GM12878 (cell line): ENCODE data around the gene ASIC3. TPM values are rescaled to one million over a fixed set of nuclear protein-coding genes. Genes with fewer than 3 reads are reported as not detected.

ENCODE experiments used
- ATAC-seq: fragments of 200-7000 bp; cut with Tn5 transposase; 3 replicates; pipeline ENCODE4 v1.9.1; 2020; ENCODE audit warnings: mild to moderate bottlenecking, moderate library complexity
- BruUV-seq: library from RNA; stranded (reverse); fragments of 400-500 nt; replicated peaks from 2 replicates; lab custom pipeline; 2021; lab: Mats Ljungman, UMichigan
- CTCF ChIA-PET: fragments of 300-600 bp; sonication (Branson Sonifier 250); formaldehyde crosslinking; extraction: SDS; loops from one replicate; lab custom pipeline; 2021; ENCODE audit warnings: inconsistent platforms; lab: Yijun Ruan, JAX
- POLR2A ChIA-PET: fragments of 350-600 bp; formaldehyde crosslinking; extraction: SDS; loops from one replicate; lab custom pipeline; 2021; ENCODE audit warnings: inconsistent platforms; lab: Charles Lee
- RAD21 ChIA-PET: fragments of 300-600 bp; sonication (Branson Sonifier 250); formaldehyde crosslinking; loops from one replicate; lab custom pipeline; 2023; ENCODE audit warnings: antibody characterized with exemption; ENCODE audit not compliant: unreplicated experiment; lab: Charles Lee
- SMC1A ChIA-PET: fragments of 300-600 bp; sonication (Branson Sonifier 250); formaldehyde crosslinking; loops from one replicate; lab custom pipeline; 2023; ENCODE audit not compliant: unreplicated experiment, uncharacterized antibody; lab: Charles Lee
- DNase-seq: peaks from one replicate; pipeline ENCODE4 v3.0.0-alpha.2; 2011; ENCODE audit warnings: low read depth, low spot score
- FAIRE-seq: peaks from 3 replicates; lab custom pipeline; 2011; peaks lifted over from hg19 to GRCh38; lab: Jason Lieb, UNC
- H2AFZ ChIP-seq: 2 replicates; pipeline ENCODE4 v1.6.0; 2011; ENCODE audit warnings: low read depth, low read length, control low read depth; ENCODE audit not compliant: control insufficient read depth
- H3K27ac ChIP-seq: 2 replicates; pipeline ENCODE4 v1.5.1; 2011; ENCODE audit warnings: control low read depth; ENCODE audit not compliant: control insufficient read depth, insufficient read depth
- H3K27me3 ChIP-seq, 2 experiments: replicated peaks in 1 of 2; 2 replicates each; pipeline versions ENCODE4 v1.6.0 to v1.6.1; 2011; ENCODE audit warnings: low read length in 1 of 2; ENCODE audit not compliant: control insufficient read depth in 2 of 2, insufficient read depth in 2 of 2
- H3K36me3 ChIP-seq, 2 experiments: 2 replicates each; pipeline ENCODE4 v1.5.1; 2011; ENCODE audit warnings: low read length in 1 of 2; ENCODE audit not compliant: control insufficient read depth in 2 of 2, insufficient read depth in 2 of 2
- H3K4me1 ChIP-seq: 2 replicates; pipeline ENCODE4 v1.6.1; 2011; ENCODE audit warnings: mild to moderate bottlenecking, low read length, moderate library complexity, mixed read lengths; ENCODE audit not compliant: control insufficient read depth, insufficient read depth
- H3K4me2 ChIP-seq: 2 replicates; pipeline ENCODE4 v1.6.0; 2011; ENCODE audit warnings: control low read depth; ENCODE audit not compliant: control insufficient read depth, insufficient read depth
- H3K4me3 ChIP-seq: fragments of 200-600 bp; sonication (generic); 2 replicates; pipeline ENCODE4 v1.5.1; 2016
- H3K79me2 ChIP-seq: 2 replicates; pipeline ENCODE4 v1.6.0; 2011; ENCODE audit warnings: low read length; ENCODE audit not compliant: control insufficient read depth, insufficient read depth
- H3K9ac ChIP-seq: 2 replicates; pipeline ENCODE4 v1.8.0; 2011; ENCODE audit warnings: low read length, control low read depth, mixed read lengths; ENCODE audit not compliant: control insufficient read depth, insufficient read depth
- H3K9me3 ChIP-seq: replicated peaks from 3 replicates; pipeline ENCODE4 v1.5.1; 2011; ENCODE audit warnings: mild to moderate bottlenecking, low read length; ENCODE audit not compliant: control insufficient read depth, insufficient read depth
- H4K20me1 ChIP-seq: 2 replicates; pipeline ENCODE4 v1.6.0; 2011; ENCODE audit not compliant: control insufficient read depth, insufficient read depth
- ATF3 ChIP-seq: IDR thresholded peaks from 2 replicates; pipeline ENCODE4 v1.6.1; 2011; ENCODE audit warnings: low read depth, mild to moderate bottlenecking, low read length, moderate library complexity, borderline replicate concordance; ENCODE audit errors: extremely low read depth
- CHD1 ChIP-seq: IDR thresholded peaks from 2 replicates; pipeline ENCODE4 v1.6.1; 2012; ENCODE audit warnings: low read depth, low read length, improper control_type of control experiment
- CHD2 ChIP-seq: IDR thresholded peaks from 2 replicates; pipeline ENCODE4 v1.6.1; 2011; ENCODE audit warnings: low read depth, low read length, improper control_type of control experiment, borderline replicate concordance
- DPF2 ChIP-seq: fragments of 450-650 bp; IDR thresholded peaks from 2 replicates; pipeline ENCODE4 v1.6.1; 2017; ENCODE audit warnings: mild to moderate bottlenecking
- HCFC1 ChIP-seq: fragments of 150-350 bp; IDR thresholded peaks from 2 replicates; pipeline ENCODE4 v1.6.1; 2014; ENCODE audit warnings: low read length
- HDGF ChIP-seq: fragments of 450-650 bp; IDR thresholded peaks from 2 replicates; pipeline ENCODE4 v1.6.1; 2016; ENCODE audit warnings: antibody characterized with exemption
- MXI1 ChIP-seq: fragments of 150-350 bp; IDR thresholded peaks from 2 replicates; pipeline ENCODE4 v1.6.1; 2011; ENCODE audit warnings: low read depth, mild to moderate bottlenecking, inconsistent platforms, low read length, improper control_type of control experiment
- NFXL1 ChIP-seq: fragments of 450-650 bp; IDR thresholded peaks from 2 replicates; pipeline ENCODE4 v1.6.1; 2017; ENCODE audit warnings: antibody characterized with exemption, mild to moderate bottlenecking, borderline replicate concordance
- POLR2AphosphoS5 ChIP-seq: IDR thresholded peaks from 2 replicates; pipeline ENCODE4 v1.6.1; 2011; ENCODE audit warnings: mild to moderate bottlenecking, low read length, inconsistent platforms
- RUNX3 ChIP-seq: IDR thresholded peaks from 2 replicates; pipeline ENCODE4 v1.6.1; 2012; ENCODE audit warnings: low read length, inconsistent platforms
- SKIL ChIP-seq: fragments of 450-650 bp; IDR thresholded peaks from 2 replicates; pipeline ENCODE4 v1.6.1; 2017; ENCODE audit warnings: mild to moderate bottlenecking, low read depth, inconsistent platforms; ENCODE audit not compliant: poor library complexity, severe bottlenecking
- SMAD5 ChIP-seq: IDR thresholded peaks from 2 replicates; pipeline ENCODE4 v1.6.1; 2016; ENCODE audit warnings: antibody characterized with exemption, low read depth
- SRF ChIP-seq, 2 experiments: IDR thresholded peaks; 2 replicates each; pipeline ENCODE4 v1.6.1; 2011; ENCODE audit warnings: low read depth in 2 of 2, low read length in 2 of 2, mild to moderate bottlenecking in 1 of 2, moderate library complexity in 1 of 2
- ZBTB33 ChIP-seq: fragments of 450-650 bp; IDR thresholded peaks from 2 replicates; pipeline ENCODE4 v1.6.1; 2017; ENCODE audit warnings: mild to moderate bottlenecking
- ZNF207 ChIP-seq: fragments of 450-650 bp; IDR thresholded peaks from 2 replicates; pipeline ENCODE4 v1.6.1; 2014; ENCODE audit warnings: antibody characterized with exemption, mild to moderate bottlenecking, borderline replicate concordance
- ZNF384 ChIP-seq: IDR thresholded peaks from 2 replicates; pipeline ENCODE4 v1.6.1; 2012; ENCODE audit warnings: low read depth, mild to moderate bottlenecking, low read length, improper control_type of control experiment, borderline replicate concordance
- WGBS: methylation state at CpG from one replicate; pipeline ENCODE4 v1.1.6; 2016; ENCODE audit warnings: low lambda C conversion rate; ENCODE audit not compliant: insufficient replicate concordance, insufficient coverage; ENCODE audit errors: missing lambda C conversion rate; 5-methylcytosine and 5-hydroxymethylcytosine counted together
- in situ Hi-C: fragments of 300-500 bp; cut with MboI; formaldehyde crosslinking; loops from 9 replicates; pipeline ENCODE4 v1.14.3; 2018; ENCODE audit warnings: mixed read lengths
- intact Hi-C: fragments of 100-400 bp; cut with micrococcal nuclease; formaldehyde crosslinking; loops from one replicate; pipeline ENCODE4 v1.14.2; 2022; ENCODE audit not compliant: unreplicated experiment
- polyA plus RNA-seq, 11 experiments: library from polyadenylated mRNA; depleted of rRNA in 4 of 11; unstranded in 6 of 11; stranded (reverse) in 5 of 11; fragments of >200 nt; fragmentation: Nextera tagmentation in 4 of 11; fragmentation: Illumina TruSeq in 1 of 11; extraction: Ambion mirVana in 4 of 11; extraction: Trizol in 1 of 11; gene quantifications; 1 replicate in 1 of 11; 2 replicates in 10 of 11; pipeline versions ENCODE4 v1.2.1 to v1.2.3, GENCODE V29; 2011 to 2016; ENCODE audit warnings: inconsistent platforms in 2 of 11, missing spikeins in 2 of 11, low read depth in 1 of 11
- total RNA-seq, 4 experiments: library from RNA; depleted of rRNA in 3 of 4; stranded (reverse); fragments of >200 nt in 3 of 4; fragmentation: Illumina TruSeq in 1 of 4; extraction: Trizol in 1 of 4; gene quantifications; 2 replicates each; pipeline versions ENCODE4 v1.2.1 to v1.2.3, GENCODE V29; 2013 to 2021

Gene ASIC3
- total and polyA plus RNA-seq, 10 of the 15 experiments (the other 5 are each of a cell fraction or from before 2014, with no cell fraction given), result 0.07 to 1.0 (median 0.44) TPM; not detected in 4

- ChIA-PET SMC1A (no interaction called here), POLR2A (no interaction called here), CTCF (no interaction called here), RAD21 (interaction anchor here (0.8 kb wide), 1 partner anchor 11 kb away, joined by 3 read pairs; no protein-coding TSS in a partner anchor)
- intact Hi-C loops, result no loop called here
- in situ Hi-C loops, result no loop called here
- no peaks in the 10 kb centered on the region; the same call in 1 of the 2 replicates for H3K4me1 ChIP-seq
- DNase-seq (no peak), FAIRE-seq (no peak), ATAC-seq (no peak)
- H3K4me3 ChIP-seq, result no peak overlapping the region
- BruUV-seq, result no TSS peak
- H2AFZ ChIP-seq, result no peak overlapping the region
- no peaks in the 10 kb centered on the region for H3K27me3 ChIP-seq
- H3K79me2 ChIP-seq, result peaks cover 16% of the 10 kb centered on the region
- TF ChIP-seq SKIL (no peak), POLR2AphosphoS5 (no peak), MXI1 (no peak), ZNF384 (no peak), ZBTB33 (no peak), SMAD5 (no peak), RUNX3 (no peak), ATF3 (no peak), HDGF (no peak), CHD1 (no peak), DPF2 (no peak), HCFC1 (no peak), ZNF207 (no peak), NFXL1 (no peak), SRF (IDR thresholded peaks at IDR 0.05; ENCODE audit: low read depth in 2 of 2, low read length in 2 of 2) (no peak), CHD2 (no peak)
- peaks cover 4 to 8% of the 10 kb centered on the region in 2 experiments; a peak in 3 of 4 replicates for H3K36me3 ChIP-seq
- H3K9me3 ChIP-seq, result no peaks in the 10 kb centered on the region
- no peak overlapping the region for H3K9ac ChIP-seq
- H3K4me2 ChIP-seq, result no peak overlapping the region
- H3K27ac ChIP-seq, result no peak overlapping the region
- H4K20me1 ChIP-seq, result no peaks in the 10 kb centered on the region; the same call in 1 of the 2 replicates
- 89% methylated on average over 20 of the region's 20 CpGs for WGBS
Observed at GRCh38 chr7:151099486-151100211, 51.3 kb downstream of the ASIC3 start.
